Central memory CD8-positive, alpha-beta T cell (primary cell): ENCODE data around the gene HADHA.
A peak's percentile ranks its signal among the peaks of the same experiment; 100 is the strongest.

Source experiments
- ATAC-seq: fragments of 150-1000 bp; cut with Tn5 transposase; replicated peaks from 2 replicates; pipeline ENCODE4 v1.10.0; 2022; ENCODE audit warnings: mild to moderate bottlenecking, moderate FRiP score, moderate number of reproducible peaks; ENCODE audit not compliant: poor library complexity, severe bottlenecking; ENCODE audit errors: extremely low read depth
- DNase-seq, 2 donors: peaks; one replicate each; pipeline ENCODE4 v3.0.0; 2021; ENCODE audit warnings: low spot score in 2 of 2
- H3K27ac Mint-ChIP-seq: one replicate; pipeline ENCODE4 v1.8.0; 2022; ENCODE audit warnings: low read depth, mild to moderate bottlenecking, moderate library complexity, mixed read lengths
- H3K27me3 Mint-ChIP-seq: one replicate; pipeline ENCODE4 v1.8.0; 2022; ENCODE audit warnings: mixed read lengths
- H3K36me3 Mint-ChIP-seq: one replicate; pipeline ENCODE4 v1.8.0; 2022; ENCODE audit warnings: mild to moderate bottlenecking, moderate library complexity, mixed read lengths; ENCODE audit not compliant: insufficient read depth
- H3K4me1 Mint-ChIP-seq: one replicate; pipeline ENCODE4 v1.8.0; 2022; ENCODE audit warnings: mixed read lengths
- H3K4me3 Mint-ChIP-seq: one replicate; pipeline ENCODE4 v1.8.0; 2022; ENCODE audit warnings: mild to moderate bottlenecking, moderate library complexity, mixed read lengths
- H3K9me3 Mint-ChIP-seq: one replicate; pipeline ENCODE4 v1.8.0; 2022; ENCODE audit warnings: mixed read lengths

HADHA gene

DNA sequence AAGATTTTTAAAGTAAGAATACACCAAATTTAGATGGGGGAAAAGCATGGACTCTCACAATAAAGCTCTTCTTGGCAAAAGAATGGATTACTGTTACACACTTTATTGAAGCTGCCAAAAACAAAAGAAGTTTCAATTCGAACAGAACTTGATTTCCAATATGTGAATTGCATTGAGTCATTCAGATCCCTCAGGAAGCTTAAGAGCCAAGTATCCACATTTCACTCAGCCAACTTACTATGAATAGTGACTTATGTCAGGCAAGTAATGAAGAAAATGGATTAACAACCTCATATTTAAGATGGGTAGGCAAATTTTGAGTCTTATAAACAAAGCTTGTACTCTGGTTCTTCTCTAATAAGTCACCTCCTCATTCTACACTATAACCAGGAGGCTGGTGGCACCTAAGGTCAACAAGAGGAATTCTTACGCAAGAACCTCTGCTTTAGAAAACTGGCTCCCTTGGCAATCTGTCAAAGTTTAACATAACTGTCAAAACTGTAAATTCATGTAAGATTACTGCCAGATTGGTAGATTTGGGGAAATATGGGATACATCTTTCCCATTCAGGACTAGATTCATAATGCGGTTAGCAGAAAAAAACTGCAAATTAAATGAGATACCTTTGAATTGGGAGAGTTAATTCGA, 6.0 kb downstream of the HADHA start:
- peaks cover 40% of the 10 kb centered on the region for H3K4me1 Mint-ChIP-seq
- peaks cover 36% of the 10 kb centered on the region for H3K36me3 Mint-ChIP-seq
- ATAC-seq (no peak), DNase-seq (no peak)
- no peaks in the 10 kb centered on the region for H3K9me3 Mint-ChIP-seq
- no peak overlapping the region for H3K4me3 Mint-ChIP-seq
- H3K27me3 Mint-ChIP-seq, result no peaks in the 10 kb centered on the region
- no peak overlapping the region for H3K27ac Mint-ChIP-seq

DNA sequence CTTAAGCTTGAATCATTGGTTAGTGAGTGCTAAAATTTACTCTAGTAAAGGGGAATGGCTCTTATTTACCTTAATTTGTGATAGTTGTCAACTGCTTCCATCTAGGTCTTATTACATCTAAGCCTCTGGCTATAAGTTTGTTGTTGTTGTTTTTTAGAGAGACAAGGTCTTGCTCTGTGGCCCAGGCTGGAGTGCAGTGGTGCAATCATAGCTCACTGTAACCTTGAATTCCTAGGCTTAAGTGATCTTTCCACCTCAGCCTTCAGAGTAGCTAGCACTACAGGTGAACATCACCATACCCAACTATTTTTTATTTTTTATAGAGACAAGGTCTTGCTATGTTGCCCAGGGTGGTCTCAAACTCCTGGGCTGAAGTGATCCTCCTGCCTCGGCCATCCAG, 6.6 kb downstream of the HADHA start:
- Mint-ChIP-seq H3K4me1 (peaks cover 34% of the 10 kb centered on the region), H3K27me3 (no peaks in the 10 kb centered on the region), H3K36me3 (peaks cover 37% of the 10 kb centered on the region), H3K27ac (no peak overlapping the region), H3K9me3 (no peaks in the 10 kb centered on the region), H3K4me3 (no peak overlapping the region)
- DNase-seq, result no peak
- no peak for ATAC-seq

DNA sequence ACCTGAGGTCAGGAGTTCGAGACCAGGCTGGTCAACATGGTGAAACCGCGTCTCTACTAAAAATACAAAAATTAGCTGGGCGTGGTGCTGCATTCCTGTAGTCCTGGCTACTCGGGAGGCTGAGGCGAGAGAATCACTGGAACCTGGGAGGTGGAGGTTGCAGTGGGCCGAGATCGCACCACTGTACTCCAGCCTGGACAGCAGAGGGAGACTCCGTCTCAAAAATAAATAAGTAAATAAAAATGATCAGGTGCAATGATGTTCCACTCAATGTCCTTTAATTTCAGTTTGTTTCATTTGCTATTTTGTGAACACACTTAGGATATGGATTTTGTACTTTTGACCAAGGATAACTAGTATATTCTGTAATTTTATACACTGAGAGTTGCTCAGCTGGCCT, 9.3 kb downstream of the HADHA start:
- no peak for ATAC-seq
- H3K9me3 Mint-ChIP-seq, result no peaks in the 10 kb centered on the region
- H3K27ac Mint-ChIP-seq, result no peak overlapping the region
- peaks cover 49% of the 10 kb centered on the region for H3K36me3 Mint-ChIP-seq
- no peak for DNase-seq
- H3K4me3 Mint-ChIP-seq, result no peak overlapping the region
- H3K4me1 Mint-ChIP-seq, result peaks cover 17% of the 10 kb centered on the region
- no peaks in the 10 kb centered on the region for H3K27me3 Mint-ChIP-seq

DNA sequence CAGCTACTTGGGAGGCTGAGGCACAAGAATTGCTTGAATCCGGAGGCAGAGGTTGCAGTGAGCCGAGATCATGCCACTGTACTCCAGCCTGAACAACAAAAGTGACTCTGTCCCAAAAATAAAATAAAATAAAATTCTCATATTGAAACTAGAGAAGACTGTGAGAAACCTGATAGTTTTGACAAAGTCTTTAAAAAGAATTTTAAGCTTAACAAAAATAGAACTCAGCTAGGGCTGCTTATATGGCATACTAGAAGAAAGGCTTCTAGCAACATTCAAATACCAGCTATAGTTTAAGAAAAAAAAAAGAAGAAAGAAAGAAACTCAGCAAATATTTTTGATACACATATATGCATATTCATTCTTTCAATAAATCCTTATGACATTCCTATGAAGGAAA, 13.6 kb downstream of the HADHA start:
- no peak for ATAC-seq
- H3K27ac Mint-ChIP-seq, result no peak overlapping the region
- H3K36me3 Mint-ChIP-seq, result peaks cover 75% of the 10 kb centered on the region
- H3K9me3 Mint-ChIP-seq, result no peaks in the 10 kb centered on the region
- DNase-seq, result no peak
- H3K4me1 Mint-ChIP-seq, result peaks cover 2% of the 10 kb centered on the region
- H3K4me3 Mint-ChIP-seq, result no peak overlapping the region
- H3K27me3 Mint-ChIP-seq, result no peaks in the 10 kb centered on the region

DNA sequence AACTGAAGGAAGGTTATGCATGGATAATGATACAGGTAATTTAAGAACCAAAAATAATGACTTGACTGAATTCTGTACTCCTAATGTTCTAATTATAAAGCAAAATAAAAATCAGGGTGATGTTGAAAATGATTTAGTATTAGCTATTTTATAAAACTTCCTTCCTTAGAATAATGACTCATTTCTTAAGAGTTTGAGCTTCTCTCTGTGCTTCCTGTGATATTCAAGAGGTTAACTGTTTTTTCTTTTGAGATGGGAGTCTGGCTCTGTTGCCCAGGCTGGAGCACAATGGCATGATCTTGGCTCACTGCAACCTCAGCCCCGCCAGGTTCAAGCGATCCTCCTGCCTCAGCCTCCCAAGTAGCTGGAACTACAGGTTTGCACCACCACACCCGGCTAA, 14.8 kb downstream of the HADHA start:
- Mint-ChIP-seq H3K36me3 (peaks cover 67% of the 10 kb centered on the region), H3K27me3 (no peaks in the 10 kb centered on the region), H3K9me3 (no peaks in the 10 kb centered on the region), H3K27ac (no peak overlapping the region), H3K4me1 (no peaks in the 10 kb centered on the region), H3K4me3 (no peak overlapping the region)
- ATAC-seq (no peak), DNase-seq (no peak)

DNA sequence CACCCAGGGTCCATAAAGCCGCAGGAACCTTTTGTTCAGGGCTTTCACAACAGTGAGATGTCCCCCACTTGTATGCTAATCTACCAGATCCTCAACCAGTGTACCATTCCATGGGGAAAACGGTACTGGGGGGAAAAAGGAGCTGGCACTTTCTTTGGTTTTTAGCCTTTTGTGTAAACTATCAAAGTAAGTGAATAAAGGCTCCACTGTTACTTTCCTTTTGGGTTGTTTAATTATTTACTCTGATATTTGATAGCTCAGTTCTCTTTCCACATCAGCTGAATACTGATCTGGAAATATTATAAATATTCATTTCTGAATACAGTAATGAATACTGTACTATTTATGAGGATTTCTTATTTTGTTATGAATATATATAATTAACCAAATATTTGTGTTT, 20.3 kb downstream of the HADHA start:
- Mint-ChIP-seq H3K27me3 (no peaks in the 10 kb centered on the region), H3K9me3 (no peaks in the 10 kb centered on the region), H3K4me1 (peaks cover 9% of the 10 kb centered on the region), H3K36me3 (peaks cover 35% of the 10 kb centered on the region), H3K4me3 (no peak overlapping the region), H3K27ac (no peak overlapping the region)
- ATAC-seq (no peak), DNase-seq (no peak)

DNA sequence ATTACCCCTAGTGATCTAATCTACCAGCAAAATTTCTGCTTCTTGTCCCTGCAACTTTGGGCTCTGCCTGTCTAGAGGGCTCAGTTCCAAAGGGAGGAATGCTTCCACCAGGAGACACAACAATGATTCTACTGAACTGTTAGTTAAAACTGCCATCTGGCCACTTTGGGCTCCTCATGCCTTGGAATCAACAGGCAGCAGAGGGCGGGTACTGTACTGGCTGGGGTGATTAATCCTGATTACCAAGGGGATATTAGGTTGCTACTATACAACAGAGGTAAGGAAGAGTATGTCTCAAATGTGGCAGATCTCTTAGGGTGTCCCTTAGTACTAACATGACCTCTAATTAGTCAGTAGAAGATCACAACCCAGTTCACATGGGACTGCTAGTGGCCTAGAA, 21.4 kb downstream of the HADHA start:
- Mint-ChIP-seq H3K9me3 (no peaks in the 10 kb centered on the region), H3K36me3 (peaks cover 27% of the 10 kb centered on the region), H3K27ac (no peak overlapping the region), H3K4me1 (peaks cover 9% of the 10 kb centered on the region), H3K27me3 (no peaks in the 10 kb centered on the region), H3K4me3 (no peak overlapping the region)
- no peak for DNase-seq
- ATAC-seq, result no peak

DNA sequence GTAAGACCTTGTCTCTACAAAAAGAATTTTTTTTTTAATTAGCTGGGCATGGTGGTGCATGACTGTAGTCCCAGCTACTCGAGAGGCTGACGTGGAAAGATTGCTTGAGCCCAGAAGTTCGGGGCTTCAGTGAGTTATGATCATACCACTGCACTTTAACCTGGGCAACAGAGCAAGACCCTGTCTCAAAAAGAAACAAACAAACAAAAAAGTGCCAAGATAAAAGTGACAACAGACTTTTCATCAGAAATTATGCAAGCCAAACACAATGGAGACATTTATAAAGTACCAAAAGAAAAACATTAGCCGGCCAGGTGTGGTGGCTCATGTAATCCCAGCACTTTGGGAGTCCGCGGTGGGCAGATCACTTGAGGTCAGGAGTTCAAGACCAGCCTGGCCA, 26.7 kb downstream of the HADHA start:
- Mint-ChIP-seq H3K36me3 (peaks cover 40% of the 10 kb centered on the region), H3K9me3 (no peaks in the 10 kb centered on the region), H3K27me3 (no peaks in the 10 kb centered on the region), H3K27ac (no peak overlapping the region), H3K4me1 (peaks cover 15% of the 10 kb centered on the region), H3K4me3 (no peak overlapping the region)
- no peak for ATAC-seq
- DNase-seq, result no peak

DNA sequence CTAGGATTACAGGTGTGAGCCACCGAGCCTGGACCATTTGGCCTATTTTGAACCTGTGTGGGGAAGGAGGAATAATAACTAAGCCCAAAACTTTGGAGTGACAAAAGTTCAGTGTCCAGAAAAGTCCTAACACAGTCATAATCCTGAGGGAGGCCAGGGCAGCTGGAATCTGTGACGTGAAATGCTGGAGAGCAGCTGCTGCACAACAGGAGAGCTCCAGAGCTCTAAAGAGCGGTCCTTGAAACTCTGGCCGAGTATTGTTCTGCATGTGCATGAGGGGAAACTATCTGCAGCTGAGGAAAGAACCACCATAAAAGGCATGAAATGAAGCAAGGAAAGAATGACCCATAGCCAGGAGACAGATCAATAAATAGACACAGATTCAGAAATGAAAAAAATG, 27.8 kb downstream of the HADHA start:
- ATAC-seq (no peak), DNase-seq (no peak)
- H3K9me3 Mint-ChIP-seq, result no peaks in the 10 kb centered on the region
- H3K36me3 Mint-ChIP-seq, result peaks cover 48% of the 10 kb centered on the region
- no peak overlapping the region for H3K27ac Mint-ChIP-seq
- no peak overlapping the region for H3K4me3 Mint-ChIP-seq
- no peaks in the 10 kb centered on the region for H3K27me3 Mint-ChIP-seq
- H3K4me1 Mint-ChIP-seq, result peaks cover 15% of the 10 kb centered on the region

DNA sequence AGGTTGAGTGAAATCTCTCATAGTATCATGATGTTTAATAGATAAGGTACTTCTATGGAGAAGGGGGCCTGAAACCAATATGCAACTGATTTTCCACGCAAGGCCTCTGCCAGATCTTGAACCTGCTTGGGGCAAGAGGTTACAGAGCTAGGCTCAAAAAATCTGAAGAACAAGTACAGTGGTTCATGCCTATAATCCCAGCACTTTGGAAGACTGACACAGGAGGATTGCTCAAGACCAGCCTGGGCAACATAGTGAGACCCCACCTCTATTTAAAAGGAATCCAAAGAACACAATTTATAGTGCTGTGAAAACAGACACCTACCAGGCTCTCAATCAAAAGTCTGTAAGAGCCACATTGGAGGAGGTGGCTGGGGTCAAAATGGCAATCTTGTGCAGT, 28.6 kb downstream of the HADHA start:
- no peak for ATAC-seq
- H3K4me3 Mint-ChIP-seq, result no peak overlapping the region
- no peak for DNase-seq
- no peak overlapping the region for H3K27ac Mint-ChIP-seq
- H3K9me3 Mint-ChIP-seq, result no peaks in the 10 kb centered on the region
- peaks cover 15% of the 10 kb centered on the region for H3K4me1 Mint-ChIP-seq
- no peaks in the 10 kb centered on the region for H3K27me3 Mint-ChIP-seq
- H3K36me3 Mint-ChIP-seq, result peaks cover 55% of the 10 kb centered on the region

DNA sequence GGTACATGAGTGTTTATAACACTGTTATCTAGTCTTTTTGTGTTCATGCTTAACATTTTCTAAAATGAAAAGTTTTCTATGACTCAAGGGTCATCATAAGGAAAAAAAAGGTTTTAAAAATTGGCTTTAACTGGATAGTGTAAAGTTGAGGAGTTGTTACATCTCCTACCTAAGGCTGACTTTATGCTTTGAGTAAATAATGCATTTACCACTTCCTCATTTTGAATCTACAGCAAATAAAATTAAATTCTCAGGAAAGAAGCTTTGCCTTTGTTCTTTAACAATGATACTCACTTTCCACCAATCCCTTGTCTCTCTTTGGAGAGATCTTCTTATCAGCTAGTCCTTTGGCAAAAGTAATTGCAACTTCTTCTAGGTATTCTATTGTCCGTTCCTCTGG, 29.7 kb downstream of the HADHA start:
- no peak for ATAC-seq
- Mint-ChIP-seq H3K4me3 (no peak overlapping the region), H3K4me1 (peaks cover 10% of the 10 kb centered on the region), H3K36me3 (peaks cover 59% of the 10 kb centered on the region), H3K27me3 (no peaks in the 10 kb centered on the region), H3K9me3 (no peaks in the 10 kb centered on the region), H3K27ac (no peak overlapping the region)
- DNase-seq, result no peak

DNA sequence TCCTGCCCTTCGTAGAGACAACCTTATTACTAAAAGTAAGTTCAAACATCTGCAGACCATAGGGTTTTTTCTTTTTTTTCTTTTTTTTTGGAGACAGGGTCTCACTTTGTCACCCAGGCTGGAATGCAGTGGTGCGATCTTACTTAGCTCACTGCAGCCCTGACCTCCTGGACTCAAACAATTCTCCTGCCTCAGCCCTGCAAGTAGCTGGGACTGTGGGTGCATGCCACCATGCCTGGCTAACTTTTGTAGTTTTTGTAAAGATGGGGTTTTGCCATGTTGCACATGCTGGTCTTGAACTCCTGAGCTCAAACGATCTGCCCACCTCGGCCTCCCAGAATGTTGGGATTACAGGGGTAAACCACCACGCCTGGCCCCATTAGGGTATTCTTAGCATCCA, 32.4 kb downstream of the HADHA start:
- peaks cover 6% of the 10 kb centered on the region for H3K4me1 Mint-ChIP-seq
- DNase-seq (no peak), ATAC-seq (no peak)
- peaks cover 68% of the 10 kb centered on the region for H3K36me3 Mint-ChIP-seq
- H3K27me3 Mint-ChIP-seq, result no peaks in the 10 kb centered on the region
- no peak overlapping the region for H3K27ac Mint-ChIP-seq
- H3K9me3 Mint-ChIP-seq, result no peaks in the 10 kb centered on the region
- no peak overlapping the region for H3K4me3 Mint-ChIP-seq

DNA sequence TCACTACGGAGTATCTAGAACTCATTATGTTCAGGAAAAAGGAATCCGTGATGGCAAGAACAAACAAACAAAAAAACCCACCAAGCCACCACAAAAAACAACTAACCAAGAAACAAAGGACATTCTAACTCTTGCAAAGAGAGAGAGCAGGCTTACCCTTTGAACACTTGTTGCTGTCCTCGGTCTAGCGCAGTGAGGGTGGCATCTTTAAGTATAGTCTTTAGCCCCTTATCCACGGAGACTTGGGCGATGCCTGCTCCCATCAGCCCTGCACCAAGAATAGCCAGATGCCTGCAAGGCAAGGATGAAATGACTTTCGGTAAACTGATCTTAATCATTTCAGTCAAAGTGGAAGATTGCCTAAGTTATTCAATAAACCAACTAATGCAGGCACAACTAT, 40.5 kb downstream of the HADHA start:
- no peak for ATAC-seq
- peak overlapping the region; percentile 35 for H3K27ac Mint-ChIP-seq
- H3K9me3 Mint-ChIP-seq, result no peaks in the 10 kb centered on the region
- H3K4me3 Mint-ChIP-seq, result no peak overlapping the region
- no peaks in the 10 kb centered on the region for H3K27me3 Mint-ChIP-seq
- peaks cover 62% of the 10 kb centered on the region for H3K36me3 Mint-ChIP-seq
- H3K4me1 Mint-ChIP-seq, result no peaks in the 10 kb centered on the region
- DNase-seq, result no peak
